A549 (cell line): ENCODE results near the gene CELF4. TPM values are rescaled to one million over a fixed set of nuclear protein-coding genes. Genes with fewer than 3 reads are reported as not detected.

Experiments
- ATAC-seq, 2 experiments: fragments of 200-7000 bp in 1 of 2; fragments of >200 bp in 1 of 2; cut with Nextera tagmentation in 1 of 2; cut with Tn5 transposase in 1 of 2; 3 replicates each; pipeline versions ENCODE4 v1.8.0 to v1.9.1; 2018 to 2020; ENCODE audit warnings: mild to moderate bottlenecking in 1 of 2, moderate library complexity in 1 of 2
- CTCF ChIA-PET: fragments of 300-600 bp; sonication (Branson Sonifier 250); formaldehyde crosslinking; extraction: SDS; loops from one replicate; lab custom pipeline; 2021; ENCODE audit warnings: antibody characterized with exemption, inconsistent platforms; lab: Yijun Ruan, JAX
- POLR2A ChIA-PET: fragments of 350-600 bp; formaldehyde crosslinking; extraction: SDS; loops from one replicate; lab custom pipeline; 2021; ENCODE audit warnings: antibody characterized with exemption, inconsistent platforms; lab: Yijun Ruan, JAX
- DNase-seq, 2 experiments: peaks; one replicate each; pipeline versions ENCODE4 v3.0.0 to v3.0.0-alpha.2; 2011 to 2016; ENCODE audit warnings: low read depth in 1 of 2, low spot score in 1 of 2
- FAIRE-seq: peaks from 2 replicates; lab custom pipeline; 2011; peaks lifted over from hg19 to GRCh38; lab: Jason Lieb, UNC
- H3K27ac ChIP-seq, 2 experiments: fragments of >200 bp; sonication (Bioruptor Twin); formaldehyde crosslinking; 3 replicates each; pipeline ENCODE4 v1.5.1; 2016 to 2017
- H3K4me1 ChIP-seq: fragments of >200 bp; sonication (Bioruptor Twin); formaldehyde crosslinking; 3 replicates; pipeline ENCODE4 v1.6.1; 2016
- H3K4me2 ChIP-seq: fragments of >200 bp; sonication (Bioruptor Twin); formaldehyde crosslinking; 3 replicates; pipeline ENCODE4 v1.6.1; 2016
- H3K4me3 ChIP-seq: fragments of >200 bp; sonication (Bioruptor Twin); formaldehyde crosslinking; 3 replicates; pipeline ENCODE4 v1.5.1; 2016
- H3K9me3 ChIP-seq: fragments of >200 bp; sonication (Bioruptor Twin); formaldehyde crosslinking; 3 replicates; pipeline ENCODE4 v1.6.1; 2016
- ATOH8 ChIP-seq: fragments of 250-450 bp; sonication (Bioruptor Pico); IDR thresholded peaks from 2 replicates; pipeline ENCODE4 v1.5.0; 2020; ENCODE audit warnings: low read depth, mild to moderate bottlenecking, moderate library complexity
- BCL3 ChIP-seq: fragments of >200 bp; sonication (Bioruptor Twin); formaldehyde crosslinking; IDR thresholded peaks from 3 replicates; pipeline ENCODE4 v1.6.1; 2016
- BHLHE40 ChIP-seq: IDR thresholded peaks from 2 replicates; pipeline ENCODE4 v1.6.1; 2012; ENCODE audit warnings: low read depth, low read length, inconsistent platforms
- CEBPB ChIP-seq, 2 experiments: fragments of >200 bp in 1 of 2; sonication (Bioruptor Twin) in 1 of 2; formaldehyde crosslinking in 1 of 2; IDR thresholded peaks; 2 replicates each; pipeline ENCODE4 v1.6.1; 2012 to 2016
- CHD4 ChIP-seq: fragments of 200-600 bp; sonication (generic); IDR thresholded peaks from 2 replicates; pipeline ENCODE4 v1.6.1; 2016; ENCODE audit warnings: antibody characterized with exemption, mild to moderate bottlenecking, borderline replicate concordance
- E2F6 ChIP-seq: IDR thresholded peaks from 2 replicates; pipeline ENCODE4 v1.6.1; 2012; ENCODE audit warnings: low read depth, borderline replicate concordance
- EHF ChIP-seq: fragments of 250-450 bp; sonication (Bioruptor Pico); IDR thresholded peaks from 2 replicates; pipeline ENCODE4 v1.5.0; 2020; ENCODE audit warnings: mild to moderate bottlenecking
- EHMT2 ChIP-seq: fragments of 200-600 bp; sonication (generic); IDR thresholded peaks from 2 replicates; pipeline ENCODE4 v1.6.1; 2016; ENCODE audit warnings: antibody characterized with exemption, low read depth, mild to moderate bottlenecking, moderate library complexity
- FOSB ChIP-seq: fragments of 250-450 bp; sonication (Bioruptor Pico); IDR thresholded peaks from 2 replicates; pipeline ENCODE4 v1.5.0; 2020; ENCODE audit warnings: mild to moderate bottlenecking, moderate library complexity
- FOXS1 ChIP-seq: fragments of 250-450 bp; sonication (Bioruptor Pico); IDR thresholded peaks from 2 replicates; pipeline ENCODE4 v1.5.0; 2020; ENCODE audit warnings: mild to moderate bottlenecking, moderate library complexity
- GATA3 ChIP-seq: IDR thresholded peaks from 2 replicates; pipeline ENCODE4 v1.6.1; 2012; ENCODE audit warnings: borderline replicate concordance
- HES2 ChIP-seq: fragments of >200 bp; sonication (Bioruptor Twin); formaldehyde crosslinking; IDR thresholded peaks from 2 replicates; pipeline ENCODE4 v1.6.1; 2016
- HEYL ChIP-seq: fragments of 250-450 bp; sonication (Bioruptor Pico); IDR thresholded peaks from 2 replicates; pipeline ENCODE4 v1.8.0; 2021; ENCODE audit warnings: mild to moderate bottlenecking, moderate library complexity
- HMGXB4 ChIP-seq: fragments of 250-450 bp; sonication (Bioruptor Pico); IDR thresholded peaks from 2 replicates; pipeline ENCODE4 v1.5.0; 2021; ENCODE audit warnings: mild to moderate bottlenecking, moderate library complexity, borderline replicate concordance
- HOXB5 ChIP-seq: fragments of 250-450 bp; sonication (Bioruptor Pico); IDR thresholded peaks from 2 replicates; pipeline ENCODE4 v1.5.0; 2020; ENCODE audit warnings: mild to moderate bottlenecking, moderate library complexity
- JUNB ChIP-seq: fragments of >200 bp; sonication (Bioruptor Twin); formaldehyde crosslinking; IDR thresholded peaks from 2 replicates; pipeline ENCODE4 v1.6.1; 2016
- KDM1A ChIP-seq: fragments of 200-600 bp; sonication (generic); IDR thresholded peaks from 2 replicates; pipeline ENCODE4 v1.6.1; 2016; ENCODE audit warnings: low read depth, mild to moderate bottlenecking
- KDM5A ChIP-seq: fragments of 200-600 bp; sonication (generic); IDR thresholded peaks from 2 replicates; pipeline ENCODE4 v1.6.1; 2016; ENCODE audit warnings: antibody characterized with exemption, mild to moderate bottlenecking
- MAFK ChIP-seq: fragments of 450-650 bp; IDR thresholded peaks from 2 replicates; pipeline ENCODE4 v1.6.1; 2014; ENCODE audit not compliant: partially characterized antibody
- MAX ChIP-seq: IDR thresholded peaks from 2 replicates; pipeline ENCODE4 v1.6.1; 2012
- NPAS2 ChIP-seq: fragments of 250-450 bp; sonication (Bioruptor Pico); IDR thresholded peaks from 2 replicates; pipeline ENCODE4 v1.8.0; 2022; ENCODE audit warnings: mild to moderate bottlenecking, moderate library complexity, borderline replicate concordance
- PHF8 ChIP-seq: fragments of 200-600 bp; sonication (generic); IDR thresholded peaks from 2 replicates; pipeline ENCODE4 v1.6.1; 2016; ENCODE audit warnings: low read depth, mild to moderate bottlenecking, antibody characterized with exemption, moderate library complexity, borderline replicate concordance
- POLR2AphosphoS2 ChIP-seq: conservative IDR thresholded peaks from 2 replicates; pipeline ENCODE4 v1.6.1; 2012; ENCODE audit warnings: low read length, improper control_type of control experiment, inconsistent platforms
- RAD21 ChIP-seq, 2 experiments: fragments of >200 bp in 1 of 2; sonication (Bioruptor Twin) in 1 of 2; formaldehyde crosslinking in 1 of 2; IDR thresholded peaks in 1 of 2; conservative IDR thresholded peaks in 1 of 2; 2 replicates in 1 of 2; 3 replicates in 1 of 2; pipeline ENCODE4 v1.6.1; 2012 to 2018; ENCODE audit warnings: inconsistent platforms in 1 of 2
- RARB ChIP-seq: fragments of 250-450 bp; sonication (Bioruptor Pico); IDR thresholded peaks from 2 replicates; pipeline ENCODE4 v1.8.0; 2021; ENCODE audit warnings: mild to moderate bottlenecking, moderate library complexity
- RNF2 ChIP-seq: fragments of 200-600 bp; sonication (generic); IDR thresholded peaks from 2 replicates; pipeline ENCODE4 v1.6.1; 2016; ENCODE audit warnings: low read depth, mild to moderate bottlenecking, antibody characterized with exemption, moderate library complexity, borderline replicate concordance
- SMC3 ChIP-seq: fragments of >200 bp; sonication (Bioruptor Twin); formaldehyde crosslinking; IDR thresholded peaks from 3 replicates; pipeline ENCODE4 v1.6.1; 2018; ENCODE audit warnings: inconsistent platforms
- TP53 ChIP-seq: fragments of 250-450 bp; sonication (Bioruptor Pico); IDR thresholded peaks from 2 replicates; pipeline ENCODE4 v1.5.0; 2021; ENCODE audit warnings: mild to moderate bottlenecking, moderate library complexity
- USF2 ChIP-seq: fragments of 450-650 bp; IDR thresholded peaks from 2 replicates; pipeline ENCODE4 v1.6.1; 2014; ENCODE audit warnings: antibody characterized with exemption
- ZC3H11A ChIP-seq: fragments of 450-650 bp; IDR thresholded peaks from 2 replicates; pipeline ENCODE4 v1.6.1; 2014; ENCODE audit warnings: antibody characterized with exemption, mild to moderate bottlenecking
- ZFP36 ChIP-seq: fragments of 450-650 bp; IDR thresholded peaks from 2 replicates; pipeline ENCODE4 v1.6.1; 2014; ENCODE audit warnings: borderline replicate concordance; ENCODE audit not compliant: partially characterized antibody
- ZNF302 ChIP-seq: fragments of 250-450 bp; sonication (Bioruptor Pico); IDR thresholded peaks from 2 replicates; pipeline ENCODE4 v1.9.0; 2021; ENCODE audit warnings: inconsistent platforms, mild to moderate bottlenecking, moderate library complexity
- ZSCAN20 ChIP-seq: fragments of 250-450 bp; sonication (Bioruptor Pico); IDR thresholded peaks from 2 replicates; pipeline ENCODE4 v1.8.0; 2022; ENCODE audit warnings: mild to moderate bottlenecking, moderate library complexity
- WGBS: methylation state at CpG from one replicate; pipeline ENCODE4 v1.1.6; 2017; ENCODE audit errors: missing lambda C conversion rate; 5-methylcytosine and 5-hydroxymethylcytosine counted together
- polyA plus RNA-seq, 4 experiments: library from polyadenylated mRNA; depleted of rRNA in 3 of 4; stranded (reverse); fragments of >200 nt; fragmentation: RNase III in 1 of 4; extraction: RNeasy Plus Mini Kit Qiagen cat#74134 plus additional on column Dnase treatment in 1 of 4; gene quantifications; 2 replicates in 3 of 4; 3 replicates in 1 of 4; pipeline ENCODE4 v1.2.3, GENCODE V29; 2011 to 2017

Gene CELF4
- polyA plus RNA-seq, 2 of the 4 experiments (the other 2 are of a cell fraction), result 0.08 TPM; not detected in 1

- H3K4me1 ChIP-seq, result no peaks in the 10 kb centered on the region
- CTCF ChIA-PET, result no interaction called here
- no peak overlapping the region for H3K27ac ChIP-seq
- H3K9me3 ChIP-seq, result no peaks in the 10 kb centered on the region
- TF ChIP-seq EHMT2 (no peak), SMC3 (no peak), BCL3 (no peak), FOXS1 (CRISPR knock-in tag) (no peak), ZNF302 (CRISPR knock-in tag) (no peak), POLR2AphosphoS2 (no peak), BHLHE40 (no peak), E2F6 (no peak), ZFP36 (no peak), ZC3H11A (no peak), HOXB5 (CRISPR knock-in tag) (no peak)
- H3K4me2 ChIP-seq, result no peak overlapping the region
- H3K4me3 ChIP-seq, result no peak overlapping the region
- DNase-seq, result no peak
- 70% methylated on average over 5 of the region's 7 CpGs for WGBS
- ATAC-seq, result no peak
- no peak for FAIRE-seq
- POLR2A ChIA-PET, result no interaction called here
Observed at GRCh38 chr18:37270666-37271052, 294.9 kb downstream of the CELF4 start.

GRCh38 chr18:37270038-37270665, 295.4 kb downstream of the CELF4 start:
- Histone ChIP-seq H3K4me3 (no peak overlapping the region), H3K4me2 (no peak overlapping the region), H3K9me3 (no peaks in the 10 kb centered on the region), H3K27ac (no peak overlapping the region), H3K4me1 (no peaks in the 10 kb centered on the region)
- FAIRE-seq (no peak), DNase-seq (peak in 1 of 2 experiments; percentile 22), ATAC-seq (peak in 1 of 2 experiments; percentile 28; a peak in 1 of 6 replicates)
- CTCF ChIA-PET, result no interaction called here
- POLR2A ChIA-PET, result no interaction called here
- 18% methylated on average over 8 of the region's 8 CpGs for WGBS
- no peak for TF ChIP-seq SMC3
- TF ChIP-seq RARB, result no peak
- TF ChIP-seq ZSCAN20, result peak; percentile 78
- TF ChIP-seq NPAS2 (CRISPR knock-in tag), result 0 out of 2 replicates have a peak, but pooled peaks have one; percentile 15
- TF ChIP-seq KDM5A, result no peak
- TF ChIP-seq PHF8, result no peak
- 0 out of 2 replicates have a peak, but pooled peaks have one; percentile 48 for TF ChIP-seq EHF (CRISPR knock-in tag)
- no peak for TF ChIP-seq CEBPB (IDR thresholded peaks at IDR 0.05)
- TF ChIP-seq RNF2, result no peak
- TF ChIP-seq GATA3, result no peak
- no peak for TF ChIP-seq MAX
- no peak for TF ChIP-seq CHD4
- TF ChIP-seq MAFK, result no peak
- no peak for TF ChIP-seq HMGXB4 (CRISPR knock-in tag)
- TF ChIP-seq KDM1A, result no peak
- no peak for TF ChIP-seq HES2
- TF ChIP-seq JUNB, result no peak
- peak; percentile 67; the same call in 1 of the 2 replicates for TF ChIP-seq HEYL (CRISPR knock-in tag)
- peak; percentile 81; the same call in 1 of the 2 replicates for TF ChIP-seq ATOH8
- no peak for TF ChIP-seq RAD21 (conservative IDR thresholded peaks at IDR 0.05 in 1 of 2, IDR thresholded peaks at IDR 0.05 in 1 of 2)
- TF ChIP-seq ZNF302 (CRISPR knock-in tag), result peak; percentile 68; the same call in 1 of the 2 replicates
- no peak for TF ChIP-seq FOSB (CRISPR knock-in tag)
- no peak for TF ChIP-seq USF2
- peak; percentile 100 for TF ChIP-seq EHMT2
- no peak for TF ChIP-seq TP53 (CRISPR knock-in tag)
